CD4-positive, alpha-beta T cell (primary cell): ENCODE results near the gene BCAS1. TPM values are rescaled to one million over a fixed set of nuclear protein-coding genes. Genes with fewer than 3 reads are reported as not detected.

Source experiments
- ATAC-seq: fragments of 200-7000 bp; cut with Tn5 transposase; one replicate; pipeline ENCODE4 v1.10.0; 2022; ENCODE audit warnings: mild to moderate bottlenecking; ENCODE audit not compliant: poor library complexity
- CTCF ChIA-PET: fragments of 350-600 bp; sonication (Branson Sonifier 250); formaldehyde crosslinking; loops from one replicate; lab custom pipeline; 2021; ENCODE audit warnings: antibody characterized with exemption, inconsistent platforms; lab: Charles Lee
- POLR2A ChIA-PET: fragments of 350-600 bp; sonication (Branson Sonifier 250); formaldehyde crosslinking; loops from one replicate; lab custom pipeline; 2021; ENCODE audit warnings: antibody characterized with exemption, inconsistent platforms; lab: Charles Lee
- DNase-seq, 14 experiments: peaks; one replicate each; pipeline ENCODE4 v3.0.0-alpha.2; 2013 to 2020; ENCODE audit warnings: mixed read lengths in 2 of 14
- H3K27ac ChIP-seq, 2 donors: one replicate each; pipeline versions ENCODE4 v1.5.1 to v1.7.0; 2013; ENCODE audit warnings: low read length in 2 of 2, low read depth in 1 of 2, mild to moderate bottlenecking in 1 of 2
- H3K27me3 ChIP-seq, 2 experiments: 1 replicate in 1 of 2; 2 replicates in 1 of 2; pipeline versions ENCODE4 v1.6.1 to v1.7.0; 2013; ENCODE audit warnings: low read length in 2 of 2, control low read depth in 1 of 2, mild to moderate bottlenecking in 1 of 2, moderate library complexity in 1 of 2; ENCODE audit not compliant: insufficient read depth in 2 of 2, control insufficient read depth in 1 of 2
- H3K36me3 ChIP-seq: one replicate; pipeline ENCODE4 v1.6.1; 2013; ENCODE audit warnings: low read length, control low read depth; ENCODE audit not compliant: insufficient read depth
- H3K4me1 ChIP-seq: one replicate; pipeline ENCODE4 v1.6.1; 2013; ENCODE audit warnings: low read length, control low read depth; ENCODE audit not compliant: insufficient read depth
- H3K4me3 ChIP-seq: one replicate; pipeline ENCODE4 v1.5.1; 2013; ENCODE audit warnings: mild to moderate bottlenecking, low read length, moderate library complexity
- H3K9me3 ChIP-seq, 2 experiments: 1 replicate in 1 of 2; 2 replicates in 1 of 2; pipeline versions ENCODE4 v1.6.1 to v1.7.0; 2013; ENCODE audit warnings: low read length in 2 of 2, mild to moderate bottlenecking in 2 of 2, control low read depth in 1 of 2, moderate library complexity in 1 of 2; ENCODE audit not compliant: control insufficient read depth in 1 of 2, insufficient read depth in 1 of 2
- H3K27ac Mint-ChIP-seq: one replicate; pipeline ENCODE4 v1.8.0; 2020; ENCODE audit warnings: mixed read lengths
- H3K27me3 Mint-ChIP-seq: one replicate; pipeline ENCODE4 v1.8.0; 2021; ENCODE audit warnings: mixed read lengths
- H3K36me3 Mint-ChIP-seq: one replicate; pipeline ENCODE4 v1.8.0; 2021; ENCODE audit warnings: low read depth, mixed read lengths
- H3K4me1 Mint-ChIP-seq: one replicate; pipeline ENCODE4 v1.8.0; 2021; ENCODE audit warnings: low read depth, mixed read lengths
- H3K4me3 Mint-ChIP-seq: one replicate; pipeline ENCODE4 v1.8.0; 2020; ENCODE audit warnings: mild to moderate bottlenecking, mixed read lengths
- H3K9me3 Mint-ChIP-seq: one replicate; pipeline ENCODE4 v1.8.0; 2020; ENCODE audit warnings: mixed read lengths
- intact Hi-C, 2 experiments: fragments of 100-400 bp; cut with DNase I in 1 of 2; cut with micrococcal nuclease in 1 of 2; formaldehyde crosslinking; loops; one replicate each; pipeline versions ENCODE4 v1.15.1 to v1.9.0; 2023 to 2025; cut with DNase I, micrococcal nuclease
- total RNA-seq, 174 experiments: library from RNA in 2 of 174; stranded (reverse) in 2 of 174; gene quantifications; one replicate each; pipeline ENCODE4 v1.2.3 and lab custom pipeline; 2021 to 2026
- TF ChIP-seq, protein P1 (sequence below): fragments of 200-600 bp; IDR thresholded peaks from one replicate; pipeline ENCODE4 v1.8.0; 2022; ENCODE audit warnings: antibody characterized with exemption, mild to moderate bottlenecking

The BCAS1 gene
- total RNA-seq, 2 experiments from 2014 or later = 0.20 to 0.27 TPM

DNA sequence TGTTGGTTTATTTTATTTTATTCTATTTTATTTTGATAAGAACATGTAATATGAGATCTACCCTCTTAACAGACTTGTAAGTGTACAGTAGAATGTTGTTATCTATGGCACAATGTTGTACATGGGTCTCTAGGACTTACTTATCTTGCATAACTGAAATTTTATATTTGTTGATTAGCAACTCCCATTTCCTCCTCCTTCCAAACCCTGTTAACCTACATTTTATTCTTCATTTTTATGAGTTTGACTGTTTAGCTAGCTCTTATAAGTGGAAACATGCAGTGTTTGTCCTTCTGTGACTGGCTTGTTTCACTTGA is 37.9 kb upstream of the BCAS1 start:
- intact Hi-C loops = no loop called here
- no peak overlapping the region for H3K4me3 Mint-ChIP-seq
- Histone ChIP-seq H3K9me3 (no peaks in the 10 kb centered on the region), H3K4me1 (no peaks in the 10 kb centered on the region), H3K27me3 (peaks cover 0 to 2% of the 10 kb centered on the region in 2 experiments), H3K27ac (no peak overlapping the region), H3K36me3 (no peaks in the 10 kb centered on the region), H3K4me3 (no peak overlapping the region)
- ChIA-PET POLR2A (no interaction called here), CTCF (no interaction called here)
- H3K9me3 Mint-ChIP-seq = no peaks in the 10 kb centered on the region
- peaks cover 12% of the 10 kb centered on the region for H3K27me3 Mint-ChIP-seq
- ATAC-seq (no peak), DNase-seq (no peak)
- TF ChIP-seq, protein P1, sequence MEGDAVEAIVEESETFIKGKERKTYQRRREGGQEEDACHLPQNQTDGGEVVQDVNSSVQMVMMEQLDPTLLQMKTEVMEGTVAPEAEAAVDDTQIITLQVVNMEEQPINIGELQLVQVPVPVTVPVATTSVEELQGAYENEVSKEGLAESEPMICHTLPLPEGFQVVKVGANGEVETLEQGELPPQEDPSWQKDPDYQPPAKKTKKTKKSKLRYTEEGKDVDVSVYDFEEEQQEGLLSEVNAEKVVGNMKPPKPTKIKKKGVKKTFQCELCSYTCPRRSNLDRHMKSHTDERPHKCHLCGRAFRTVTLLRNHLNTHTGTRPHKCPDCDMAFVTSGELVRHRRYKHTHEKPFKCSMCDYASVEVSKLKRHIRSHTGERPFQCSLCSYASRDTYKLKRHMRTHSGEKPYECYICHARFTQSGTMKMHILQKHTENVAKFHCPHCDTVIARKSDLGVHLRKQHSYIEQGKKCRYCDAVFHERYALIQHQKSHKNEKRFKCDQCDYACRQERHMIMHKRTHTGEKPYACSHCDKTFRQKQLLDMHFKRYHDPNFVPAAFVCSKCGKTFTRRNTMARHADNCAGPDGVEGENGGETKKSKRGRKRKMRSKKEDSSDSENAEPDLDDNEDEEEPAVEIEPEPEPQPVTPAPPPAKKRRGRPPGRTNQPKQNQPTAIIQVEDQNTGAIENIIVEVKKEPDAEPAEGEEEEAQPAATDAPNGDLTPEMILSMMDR = no peak
- H3K27ac Mint-ChIP-seq = no peak overlapping the region
- no peaks in the 10 kb centered on the region for H3K36me3 Mint-ChIP-seq
- H3K4me1 Mint-ChIP-seq = peaks cover 2% of the 10 kb centered on the region

DNA sequence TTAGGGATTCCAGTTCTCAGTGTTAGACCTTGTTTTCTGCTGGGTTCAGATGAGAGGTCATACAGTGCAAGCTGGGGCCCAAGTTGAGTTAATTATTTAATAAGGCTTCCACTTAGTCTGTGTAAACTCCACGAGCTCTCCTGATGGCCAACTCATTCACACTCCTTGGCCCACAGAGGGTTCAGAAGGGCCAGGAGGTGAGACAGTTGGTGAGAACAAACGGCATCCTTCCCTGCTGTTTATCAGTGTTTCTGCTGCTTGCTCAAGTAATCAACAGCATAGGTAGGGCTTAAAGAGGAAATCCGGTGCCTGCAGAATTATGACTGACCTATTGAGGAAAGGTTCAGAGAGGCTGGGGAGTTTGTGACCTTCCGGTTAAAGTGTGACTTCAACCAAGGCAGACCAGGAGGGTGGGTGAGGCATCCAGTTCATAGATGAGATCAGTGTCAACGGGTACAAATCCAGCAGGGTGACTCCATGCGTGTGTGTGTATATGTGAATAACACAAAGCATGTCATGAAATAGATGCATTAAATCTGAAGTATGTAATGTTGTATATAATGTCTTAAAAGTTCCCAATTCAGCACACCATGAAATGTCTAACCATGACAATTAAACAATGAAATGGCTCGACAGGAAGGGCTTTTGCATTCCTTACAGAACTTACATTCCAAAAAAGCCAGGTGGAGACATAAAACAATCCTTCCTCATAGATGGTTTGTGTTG is 37.4 kb upstream of the BCAS1 start:
- POLR2A ChIA-PET = no interaction called here
- no peak overlapping the region for H3K4me3 ChIP-seq
- intact Hi-C loops = no loop called here
- H3K4me1 ChIP-seq = no peaks in the 10 kb centered on the region
- H3K27me3 ChIP-seq = peaks cover 0 to 2% of the 10 kb centered on the region in 2 experiments
- ATAC-seq (no peak), DNase-seq (no peak)
- H3K27ac ChIP-seq = no peak overlapping the region
- no peaks in the 10 kb centered on the region for H3K36me3 ChIP-seq
- Mint-ChIP-seq H3K4me3 (no peak overlapping the region), H3K36me3 (no peaks in the 10 kb centered on the region), H3K9me3 (no peaks in the 10 kb centered on the region), H3K27me3 (peaks cover 14% of the 10 kb centered on the region), H3K27ac (no peak overlapping the region), H3K4me1 (peaks cover 4% of the 10 kb centered on the region)
- TF ChIP-seq, protein P1 = no peak
- CTCF ChIA-PET = interaction anchor here (1.2 kb wide), 1 partner anchor 100 kb away, joined by 3 read pairs; the partner anchor contains the start of gene PFDN4
- no peaks in the 10 kb centered on the region for H3K9me3 ChIP-seq

DNA sequence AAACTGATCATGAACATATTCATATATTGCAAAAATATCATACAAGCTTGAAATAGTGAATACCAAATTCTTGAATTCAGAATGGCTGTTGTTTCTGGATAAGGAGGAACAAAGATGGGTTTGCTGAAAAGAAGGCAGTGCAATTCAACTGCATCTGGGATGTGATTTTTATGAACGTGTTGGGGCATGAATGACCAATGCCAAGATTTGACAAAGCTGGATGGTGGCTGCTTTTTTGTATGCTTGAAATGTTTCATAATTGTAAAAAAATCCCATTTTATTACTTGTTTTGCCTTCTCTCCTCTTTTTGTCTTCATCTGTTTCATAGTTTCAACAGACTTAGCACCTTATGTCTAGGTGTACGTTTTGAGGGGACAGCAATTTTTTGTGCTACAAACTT is 36.8 kb upstream of the BCAS1 start:
- no peaks in the 10 kb centered on the region for H3K4me1 ChIP-seq
- intact Hi-C loops = no loop called here
- peaks cover 4% of the 10 kb centered on the region for H3K4me1 Mint-ChIP-seq

More for the DNA sequence above, 36.8 kb upstream of the BCAS1 start:
- H3K9me3 ChIP-seq = no peaks in the 10 kb centered on the region
- Mint-ChIP-seq H3K4me3 (no peak overlapping the region), H3K27ac (no peak overlapping the region), H3K27me3 (peaks cover 14% of the 10 kb centered on the region), H3K9me3 (no peaks in the 10 kb centered on the region), H3K36me3 (no peaks in the 10 kb centered on the region)
- DNase-seq (no peak), ATAC-seq (no peak)
- TF ChIP-seq, protein P1 = no peak
- H3K4me3 ChIP-seq = no peak overlapping the region
- ChIA-PET CTCF (interaction anchor here (1.2 kb wide), 1 partner anchor 101 kb away, joined by 3 read pairs; the partner anchor contains the start of gene PFDN4), POLR2A (interaction anchor here (1.1 kb wide), 1 partner anchor 1697 kb away, joined by 3 read pairs; no protein-coding TSS in a partner anchor)
- H3K27me3 ChIP-seq = peaks cover 0 to 2% of the 10 kb centered on the region in 2 experiments
- no peaks in the 10 kb centered on the region for H3K36me3 ChIP-seq
- H3K27ac ChIP-seq = no peak overlapping the region
